ENCODE results near the gene RRP9. TPM values are rescaled to one million over a fixed set of nuclear protein-coding genes. Genes with fewer than 3 reads are reported as not detected.
A peak's percentile ranks its signal among the peaks of the same experiment; 100 is the strongest.

RRP9 gene
- total and polyA plus RNA-seq, 4 donors, result 6.5 to 11.0 (median 7.8) TPM

GRCh38 chr3:51941463-51941797 is 274 bp downstream of the RRP9 start:
- TF ChIP-seq ATF3 (IDR thresholded peaks at IDR 0.05) (no peak), ZBTB33 (IDR thresholded peaks at IDR 0.05) (no peak), TAF1 (conservative IDR thresholded peaks at IDR 0.05) (no peak), CTCF (IDR thresholded peaks at IDR 0.05; ENCODE audit: low read depth, low read length, missing input control) (no peak), FOXA2 (IDR thresholded peaks at IDR 0.05) (no peak), MAX (IDR thresholded peaks at IDR 0.05) (no peak), EGR1 (IDR thresholded peaks at IDR 0.05; ENCODE audit: low read depth in 2 of 2) (no peak), REST (IDR thresholded peaks at IDR 0.05) (no peak), HNF4G (IDR thresholded peaks at IDR 0.05) (no peak), HNF4A (conservative IDR thresholded peaks at IDR 0.05) (no peak)
- no peak for DNase-seq (ENCODE audit: low spot score)
- Histone ChIP-seq H3K36me3 (ENCODE audit: control insufficient read depth in 4 of 4, insufficient read depth in 3 of 4, low read depth in 1 of 4, low read length in 3 of 4) (peaks cover 4 to 29% (median 16%) of the 10 kb centered on the region in 4 donors), H3K4me1 (ENCODE audit: control insufficient read depth in 4 of 4, insufficient read depth in 4 of 4, low read length in 3 of 4) (peaks cover 10 to 31% (median 23%) of the 10 kb centered on the region in 4 donors), H3K9me3 (ENCODE audit: control insufficient read depth in 4 of 4, low read length in 3 of 4) (no peaks in the 10 kb centered on the region), H3K27me3 (ENCODE audit: control insufficient read depth in 4 of 4, insufficient read depth in 4 of 4, low read length in 3 of 4) (no peaks in the 10 kb centered on the region), H3K4me3 (ENCODE audit: low read depth in 1 of 3, low read length in 3 of 3) (peak overlapping the region; percentile 79 to 94 (median 81)), H3K27ac (ENCODE audit: low read depth in 1 of 2, low read length in 2 of 2) (peak overlapping the region; percentile 34 to 52), H3K9ac (ENCODE audit: low read depth in 1 of 2, low read length in 2 of 2) (peak overlapping the region; percentile 38 to 70)
- WGBS, result under 1% methylated on average over 20 of the region's 20 CpGs

- peak overlapping the region; percentile 38 to 70 for H3K9ac ChIP-seq (ENCODE audit: low read depth in 1 of 2, low read length in 2 of 2)
- H3K4me3 ChIP-seq (ENCODE audit: low read depth in 1 of 3, low read length in 3 of 3), result peak overlapping the region; percentile 79 to 94 (median 81)
- DNase-seq (ENCODE audit: low spot score), result peak; percentile 25
- no peaks in the 10 kb centered on the region for H3K27me3 ChIP-seq (ENCODE audit: control insufficient read depth in 4 of 4, insufficient read depth in 4 of 4, low read length in 3 of 4)
- H3K4me1 ChIP-seq (ENCODE audit: control insufficient read depth in 4 of 4, insufficient read depth in 4 of 4, low read length in 3 of 4), result peaks cover 10 to 31% (median 23%) of the 10 kb centered on the region in 4 donors
- no peak overlapping the region for H3K27ac ChIP-seq (ENCODE audit: low read depth in 1 of 2, low read length in 2 of 2)
- WGBS, result 33% methylated on average over 13 of the region's 13 CpGs
- peaks cover 4 to 30% (median 15%) of the 10 kb centered on the region in 4 donors for H3K36me3 ChIP-seq (ENCODE audit: control insufficient read depth in 4 of 4, insufficient read depth in 3 of 4, low read depth in 1 of 4, low read length in 3 of 4)
- H3K9me3 ChIP-seq (ENCODE audit: control insufficient read depth in 4 of 4, low read length in 3 of 4), result no peaks in the 10 kb centered on the region
- TF ChIP-seq FOXA2 (IDR thresholded peaks at IDR 0.05), result no peak
- TF ChIP-seq CTCF (IDR thresholded peaks at IDR 0.05; ENCODE audit: low read depth, low read length, missing input control), result no peak
- no peak for TF ChIP-seq MAX (IDR thresholded peaks at IDR 0.05)
- TF ChIP-seq RXRA (IDR thresholded peaks at IDR 0.05), result no peak
- no peak for TF ChIP-seq HNF4G (IDR thresholded peaks at IDR 0.05)
- TF ChIP-seq YY1 (IDR thresholded peaks at IDR 0.05), result no peak
- TF ChIP-seq EGR1 (IDR thresholded peaks at IDR 0.05; ENCODE audit: low read depth in 2 of 2), result no peak
- TF ChIP-seq ZBTB33 (IDR thresholded peaks at IDR 0.05), result no peak
- TF ChIP-seq NR2F2 (IDR thresholded peaks at IDR 0.05), result no peak
- TF ChIP-seq ATF3 (IDR thresholded peaks at IDR 0.05), result no peak
- TF ChIP-seq FOXA1 (IDR thresholded peaks at IDR 0.05), result no peak
- no peak for TF ChIP-seq SP1 (IDR thresholded peaks at IDR 0.05)
Observed at GRCh38 chr3:51940648-51941462, 849 bp downstream of the RRP9 start.
